Measurements from ENCODE around the gene TUT1. TPM values are rescaled to one million over a fixed set of nuclear protein-coding genes. Genes with fewer than 3 reads are reported as not detected.

The TUT1 gene
- total and polyA plus RNA-seq, 2 of the 4 experiments (the other 2 are of a cell fraction) = 4.3 to 10.1 TPM

GRCh38 chr11:62593434-62594044 is 2.2 kb upstream of the TUT1 start (continued):
- no peak for TF ChIP-seq CEBPB (IDR thresholded peaks at IDR 0.05; ENCODE audit: low read depth, low read length)

- H3K18ac ChIP-seq (ENCODE audit: low read depth, low read length) = no peak overlapping the region
- WGBS, 2 experiments (ENCODE audit: extremely low coverage in 2 of 2, insufficient read length in 1 of 2) = no CpG with 5 or more reads among the region's 8 CpGs
- intact Hi-C loops (cut with micrococcal nuclease) (loop anchor here (10.0 kb wide), 1 partner anchor 102 kb away; no protein-coding TSS in a partner anchor), in situ Hi-C loops (cut with MboI; ENCODE audit: low sequenced_read_pairs) (no loop called here), dilution Hi-C loops (cut with HindIII; ENCODE audit: low sequenced_read_pairs, unreplicated experiment) (no loop called here)
- no peak overlapping the region for H3K9ac ChIP-seq (ENCODE audit: low read depth, low read length)
- ATAC-seq (ENCODE audit: low read depth) = no peak
- no peak overlapping the region for H2BK5ac ChIP-seq (ENCODE audit: low read depth, low read length, poor library complexity, severe bottlenecking)
- no peak overlapping the region for H3K14ac ChIP-seq (replicated peaks; ENCODE audit: low read depth, low read length)
- H3K4me1 ChIP-seq (ENCODE audit: control insufficient read depth, insufficient read depth, low read length) = peaks cover 6% of the 10 kb centered on the region
- no peaks in the 10 kb centered on the region for H3K9me3 ChIP-seq (ENCODE audit: control insufficient read depth, insufficient read depth, low read length)
- H3K56ac ChIP-seq (ENCODE audit: extremely low read depth, insufficient read depth, low read length) = no peak overlapping the region
- no peak overlapping the region for H2BK15ac ChIP-seq (ENCODE audit: low read depth, low read length)
- H4K91ac ChIP-seq (ENCODE audit: insufficient read depth, low read depth, low read length) = no peak overlapping the region
- H3K36me3 ChIP-seq (ENCODE audit: control insufficient read depth, insufficient read depth, low read length) = peaks cover 47% of the 10 kb centered on the region
- no peak overlapping the region for H4K5ac ChIP-seq (ENCODE audit: low read depth, low read length)
- no peak overlapping the region for H3K27ac ChIP-seq (ENCODE audit: insufficient read depth, low read length)
- no peak overlapping the region for H3K23ac ChIP-seq (ENCODE audit: low read depth, low read length)
- no peak overlapping the region for H2AK9ac ChIP-seq (replicated peaks; ENCODE audit: low read depth, low read length, poor library complexity)
- no peak overlapping the region for H4K8ac ChIP-seq (ENCODE audit: low read depth in 2 of 2, low read length in 2 of 2)
- H3K79me1 ChIP-seq (ENCODE audit: low read depth in 1 of 2, low read length in 2 of 2) = peaks cover 19 to 45% of the 10 kb centered on the region in 2 experiments
- ChIA-PET POLR2A (ENCODE audit: unreplicated experiment) (interaction anchor here (0.5 kb wide), 1 partner anchor 30 kb away, joined by 5 read pairs; no protein-coding TSS in a partner anchor), CTCF (interaction anchor here (0.6 kb wide), 2 partner anchors 24 to 264 kb away, joined by 3 read pairs; no protein-coding TSS in a partner anchor)
- no peak for DNase-seq
- H2BK20ac ChIP-seq (ENCODE audit: low read depth, low read length) = no peak overlapping the region
- H2AFZ ChIP-seq (replicated peaks; ENCODE audit: low read length, poor library complexity) = no peak overlapping the region
- no peaks in the 10 kb centered on the region for H3K27me3 ChIP-seq (ENCODE audit: control insufficient read depth, insufficient read depth, low read length)
- H3K4me2 ChIP-seq (ENCODE audit: low read depth, low read length) = no peak overlapping the region
- H4K20me1 ChIP-seq (ENCODE audit: insufficient read depth, low read length) = peaks cover 5% of the 10 kb centered on the region; the same call in 1 of the 2 replicates
- H3K4ac ChIP-seq (ENCODE audit: low read depth, low read length) = no peak overlapping the region
- TF ChIP-seq RAD21 (IDR thresholded peaks at IDR 0.05; ENCODE audit: low read length) (no peak), MXI1 (IDR thresholded peaks at IDR 0.05; ENCODE audit: borderline replicate concordance, low read depth, low read length) (no peak), NFE2L2 (IDR thresholded peaks at IDR 0.05; ENCODE audit: low read depth, low read length) (no peak), MAZ (IDR thresholded peaks at IDR 0.05; ENCODE audit: borderline replicate concordance, low read depth, low read length) (no peak), POLR2A (IDR thresholded peaks at IDR 0.05; ENCODE audit: low read depth, low read length) (no peak), FOS (IDR thresholded peaks at IDR 0.05; ENCODE audit: low read depth, low read length) (no peak), ELK1 (IDR thresholded peaks at IDR 0.05; ENCODE audit: borderline replicate concordance, low read depth, low read length) (no peak), RFX5 (IDR thresholded peaks at IDR 0.05; ENCODE audit: low read depth, low read length) (no peak), RCOR1 (IDR thresholded peaks at IDR 0.05; ENCODE audit: insufficient replicate concordance, low read length) (no peak)
- no peak overlapping the region for H2BK120ac ChIP-seq (ENCODE audit: low read depth, low read length)
- no TSS peak for BruUV-seq (replicated peaks)
- no peak overlapping the region for H3K4me3 ChIP-seq (ENCODE audit: insufficient read depth, low read depth, low read length)
- 0 out of 2 replicates have a peak, but pooled peaks cover 4% of the 10 kb centered on the region for H3K9me1 ChIP-seq (ENCODE audit: insufficient read depth, low read length)
- no peak overlapping the region for H2AK5ac ChIP-seq (ENCODE audit: low read depth, low read length)
Measured at GRCh38 chr11:62592989-62593421, 1.7 kb upstream of the TUT1 start.
